HPDE6-E6E7 (cell line): ENCODE measurements around the gene MAML2.
A peak's percentile ranks its signal among the peaks of the same experiment; 100 is the strongest.

Source experiments
- DNase-seq: peaks from one replicate; pipeline ENCODE4 v3.0.0; 2011; ENCODE audit warnings: missing footprints; ENCODE audit errors: extremely low spot score

MAML2 gene

GRCh38 chr11:96012086-96012824 lies 330.7 kb downstream of the MAML2 start:
- peak; percentile 15 for DNase-seq

GRCh38 chr11:96010683-96011082 lies 332.3 kb downstream of the MAML2 start:
- no peak for DNase-seq

- no peak for DNase-seq
These were observed 334.8 kb downstream of the MAML2 start for GRCh38 chr11:96008161-96008720.

GRCh38 chr11:96006037-96006436 lies 337.0 kb downstream of the MAML2 start:
- DNase-seq = no peak

- no peak for DNase-seq
These were observed 338.1 kb downstream of the MAML2 start for GRCh38 chr11:96004862-96005261.

GRCh38 chr11:96002754-96003290 lies 340.2 kb downstream of the MAML2 start:
- DNase-seq = no peak

GRCh38 chr11:96002339-96002738 lies 340.7 kb downstream of the MAML2 start:
- DNase-seq = no peak

GRCh38 chr11:96001037-96001436 lies 342.0 kb downstream of the MAML2 start:
- DNase-seq = no peak

- no peak for DNase-seq
These were observed 343.1 kb downstream of the MAML2 start for GRCh38 chr11:95999711-96000406.

- DNase-seq = no peak
These were observed 346.3 kb downstream of the MAML2 start for GRCh38 chr11:95996621-95997235.

- no peak for DNase-seq
These were observed 348.7 kb downstream of the MAML2 start for GRCh38 chr11:95994329-95994728.

GRCh38 chr11:95993438-95994298 lies 349.3 kb downstream of the MAML2 start:
- no peak for DNase-seq

GRCh38 chr11:95991545-95991944 lies 351.4 kb downstream of the MAML2 start:
- no peak for DNase-seq

GRCh38 chr11:95991101-95991500 lies 351.9 kb downstream of the MAML2 start:
- DNase-seq = peak; percentile 8

- DNase-seq = no peak
These were observed 353.2 kb downstream of the MAML2 start for GRCh38 chr11:95989780-95990179.

GRCh38 chr11:95989076-95989605 lies 353.9 kb downstream of the MAML2 start:
- no peak for DNase-seq

- DNase-seq = no peak
These were observed 357.7 kb downstream of the MAML2 start for GRCh38 chr11:95985174-95985808.

GRCh38 chr11:95984072-95984471 lies 358.9 kb downstream of the MAML2 start:
- no peak for DNase-seq

GRCh38 chr11:95977534-95978174 lies 365.3 kb downstream of the MAML2 start:
- peak; percentile 1 for DNase-seq

GRCh38 chr11:95976550-95976949 lies 366.4 kb downstream of the MAML2 start:
- DNase-seq = no peak
